22Rv1 (cell line): ENCODE measurements around the gene KXD1.
A peak's percentile ranks its signal among the peaks of the same experiment; 100 is the strongest.

Source experiments
- H3K27ac ChIP-seq: fragments of 450-650 bp; 2 replicates; pipeline ENCODE4 v1.5.1; 2017
- CTCF ChIP-seq: fragments of 450-650 bp; IDR thresholded peaks from 2 replicates; pipeline ENCODE4 v1.5.1; 2017; ENCODE audit warnings: mild to moderate bottlenecking
- ZFX ChIP-seq: fragments of 450-650 bp; IDR thresholded peaks from 2 replicates; pipeline ENCODE4 v1.6.1; 2017; ENCODE audit warnings: antibody characterized with exemption, borderline replicate concordance

Gene KXD1

GRCh38 chr19:18557411-18558201 lies at the start of gene KXD1:
TSS of gene KXD1 (plus strand) at chr19:18557870. CDS start at chr19:18562057, 4,187 bp downstream.
- TF ChIP-seq CTCF (no peak), ZFX (no peak)
- H3K27ac ChIP-seq = peak within 1 kb of the TSS; percentile 75

- peak overlapping the region; percentile 86 for H3K27ac ChIP-seq
- TF ChIP-seq ZFX (no peak), CTCF (no peak)
Measured at GRCh38 chr19:18508585-18508984, 49.1 kb upstream of the KXD1 start.

GRCh38 chr19:18510216-18510615 lies 47.5 kb upstream of the KXD1 start:
- TF ChIP-seq ZFX = no peak
- TF ChIP-seq CTCF = no peak
- H3K27ac ChIP-seq = no peak overlapping the region

- TF ChIP-seq CTCF = no peak
- TF ChIP-seq ZFX = no peak
Measured at GRCh38 chr19:18513868-18514267, 43.8 kb upstream of the KXD1 start.

GRCh38 chr19:18514800-18515682 lies 42.6 kb upstream of the KXD1 start:
- no peak for TF ChIP-seq ZFX
- no peak for TF ChIP-seq CTCF
- no peak overlapping the region for H3K27ac ChIP-seq

More at GRCh38 chr19:18513868-18514267, 43.8 kb upstream of the KXD1 start:
- H3K27ac ChIP-seq = no peak overlapping the region

- H3K27ac ChIP-seq = no peak overlapping the region
- TF ChIP-seq ZFX (no peak), CTCF (no peak)
Measured at GRCh38 chr19:18515959-18516358, 41.7 kb upstream of the KXD1 start.

GRCh38 chr19:18517606-18518005 lies 40.1 kb upstream of the KXD1 start:
- H3K27ac ChIP-seq = no peak overlapping the region
- TF ChIP-seq ZFX = no peak
- TF ChIP-seq CTCF = no peak
